ENCODE measurements around the gene MYH11. TPM values are rescaled to one million over a fixed set of nuclear protein-coding genes. Genes with fewer than 3 reads are reported as not detected.

MYH11 gene
- total and polyA plus RNA-seq, 2 of the 13 experiments (the other 11 are each of a cell fraction or from before 2014, with no cell fraction given): not detected

GRCh38 chr16:15903960-15904359 lies 47.1 kb upstream of the MYH11 start:
- H3K9ac ChIP-seq (ENCODE audit: insufficient read depth, low read depth, low read length): no peak overlapping the region
- H3K4me3 ChIP-seq (replicated peaks in 1 of 3; ENCODE audit: insufficient read depth in 1 of 3, low read depth in 2 of 3, low read length in 3 of 3): no peak overlapping the region
- in situ Hi-C loops (cut with HindIII; ENCODE audit: extremely low pct_ligation_motif_present, low pct_unique_long_range_greater_than_20kb) (no loop called here), intact Hi-C loops (cut with micrococcal nuclease; ENCODE audit: unreplicated experiment) (no loop called here)
- H3K79me2 ChIP-seq (ENCODE audit: insufficient read depth, low read length): no peaks in the 10 kb centered on the region
- no peaks in the 10 kb centered on the region for H3K36me3 ChIP-seq (replicated peaks in 1 of 2; ENCODE audit: control insufficient read depth in 1 of 2, insufficient read depth in 2 of 2, low read length in 2 of 2)
- no peak overlapping the region for H2AFZ ChIP-seq (ENCODE audit: low read length)
- no peak overlapping the region for H3K4me2 ChIP-seq (ENCODE audit: low read depth, low read length)
- no peak for ATAC-seq
- WGBS (ENCODE audit: low lambda C conversion rate): 93% methylated on average over 5 of the region's 5 CpGs
- no peaks in the 10 kb centered on the region for H3K27me3 ChIP-seq (ENCODE audit: control insufficient read depth in 1 of 2, insufficient read depth in 2 of 2, low read length in 2 of 2)
- TF ChIP-seq CEBPZ (IDR thresholded peaks at IDR 0.05; ENCODE audit: low read length) (no peak), XRCC5 (optimal IDR thresholded peaks at IDR 0.05; ENCODE audit: low read length) (no peak), PHF20 (CRISPR knock-in tag; IDR thresholded peaks at IDR 0.05) (no peak), ZNF549 (CRISPR knock-in tag; IDR thresholded peaks at IDR 0.05) (no peak), DBP (CRISPR knock-in tag; IDR thresholded peaks at IDR 0.05; ENCODE audit: not compliant biosample characterization) (no peak), ISL2 (CRISPR knock-in tag; IDR thresholded peaks at IDR 0.05) (no peak), SP140L (CRISPR knock-in tag; IDR thresholded peaks at IDR 0.05; ENCODE audit: borderline replicate concordance) (no peak), ZNF775 (CRISPR knock-in tag; IDR thresholded peaks at IDR 0.05; ENCODE audit: borderline replicate concordance) (no peak), REST (IDR thresholded peaks at IDR 0.05; ENCODE audit: borderline replicate concordance in 1 of 2, low read depth in 1 of 2, low read length in 2 of 2) (no peak), DRAP1 (CRISPR knock-in tag; IDR thresholded peaks at IDR 0.05) (no peak), HINFP (CRISPR knock-in tag; IDR thresholded peaks at IDR 0.05; ENCODE audit: low read depth) (no peak), ZNF670 (CRISPR knock-in tag; IDR thresholded peaks at IDR 0.05; ENCODE audit: borderline replicate concordance) (no peak), ZNF543 (CRISPR knock-in tag; IDR thresholded peaks at IDR 0.05) (no peak)
- ChIA-PET CTCF (ENCODE audit: low intra/inter-chr PET ratio, low total read pairs) (no interaction called here), POLR2A (interaction anchor here (1.1 kb wide), 1 partner anchor 16 kb away, joined by 3 read pairs; no protein-coding TSS in a partner anchor)
- H3K27ac ChIP-seq (ENCODE audit: extremely low read length, insufficient read depth, low read length): no peak overlapping the region
- no peak for FAIRE-seq
- no peaks in the 10 kb centered on the region for H3K9me3 ChIP-seq (ENCODE audit: low read length)
- H3K4me1 ChIP-seq (ENCODE audit: insufficient read depth, low read length): peaks cover 50% of the 10 kb centered on the region
- no peak for DNase-seq (ENCODE audit: low spot score)
- no peaks in the 10 kb centered on the region for H4K20me1 ChIP-seq (ENCODE audit: insufficient read depth, low read length)
- no TSS peak for BruUV-seq (replicated peaks)

All from HepG2 (cell line).